ENCODE results near the gene KRTAP10-3. TPM values are rescaled to one million over a fixed set of nuclear protein-coding genes. Genes with fewer than 3 reads are reported as not detected.

The KRTAP10-3 gene
- total RNA-seq, 1 experiment from 2014 or later: not detected

DNA sequence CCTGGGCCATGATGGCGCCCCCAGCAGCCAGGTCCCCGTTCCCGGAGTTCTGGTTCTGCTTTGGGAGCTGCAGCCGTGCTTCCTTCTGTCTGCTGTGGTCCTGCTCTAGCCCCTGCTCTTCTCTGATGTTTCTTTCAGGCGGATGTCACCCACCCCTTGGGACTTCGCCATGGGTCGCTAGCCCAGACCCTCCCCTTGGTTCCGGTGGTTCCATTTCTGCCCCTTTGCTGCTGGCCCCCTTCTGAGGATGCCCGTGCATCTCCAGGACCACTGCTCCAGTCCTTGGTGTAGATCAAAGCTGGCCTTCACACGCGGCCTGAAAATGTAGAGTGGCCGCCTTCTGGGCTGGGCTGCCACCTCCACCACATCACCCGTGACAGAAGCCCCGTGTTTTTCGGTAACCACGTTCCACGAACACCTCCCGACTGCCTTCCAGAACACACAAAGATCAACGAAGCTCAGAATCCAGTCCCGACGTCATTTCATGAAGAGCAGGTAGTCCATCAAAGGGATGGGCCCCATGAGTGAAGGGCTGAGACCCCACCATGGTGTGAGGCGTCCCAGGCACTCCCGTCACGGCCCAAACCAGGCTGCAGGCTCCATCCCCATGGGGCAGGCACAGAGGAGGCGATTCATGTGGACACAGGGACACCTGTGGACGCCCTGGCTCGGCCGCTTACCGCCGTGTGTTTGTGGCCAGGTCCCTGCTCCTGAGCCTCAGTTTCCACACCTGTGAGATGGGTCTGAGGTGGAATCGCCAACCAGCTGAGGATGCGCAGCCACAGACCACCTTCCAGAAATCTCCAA is 43.0 kb downstream of the KRTAP10-3 start:
- Histone ChIP-seq H3K4me1 (ENCODE audit: insufficient read depth, low read length) (peaks cover 4% of the 10 kb centered on the region; the same call in 1 of the 2 replicates), H2AFZ (ENCODE audit: low read length) (no peak overlapping the region), H3K36me3 (ENCODE audit: low read depth, low read length) (no peaks in the 10 kb centered on the region), H3K79me2 (ENCODE audit: low read length) (no peaks in the 10 kb centered on the region), H3K4me3 (ENCODE audit: low read length) (no peak overlapping the region), H3K9me2 (replicated peaks; ENCODE audit: low read length) (no peaks in the 10 kb centered on the region), H3K9ac (ENCODE audit: low read length) (no peak overlapping the region), H3K27me3 (ENCODE audit: low read length) (no peaks in the 10 kb centered on the region), H3K27ac (ENCODE audit: low read length) (no peak overlapping the region), H3K9me3 (ENCODE audit: low read length) (no peaks in the 10 kb centered on the region), H3K4me2 (ENCODE audit: low read length) (no peak overlapping the region), H4K20me1 (ENCODE audit: low read length) (no peaks in the 10 kb centered on the region), H3F3A (ENCODE audit: low read length, unreplicated experiment) (no peaks in the 10 kb centered on the region)
- ATAC-seq: no peak
- ChIA-PET POLR2A (ENCODE audit: unreplicated experiment) (interaction anchor here (0.6 kb wide), 1 partner anchor 250 kb away, joined by 4 read pairs; no protein-coding TSS in a partner anchor), CTCF (no interaction called here)
- intact Hi-C loops (cut with micrococcal nuclease): no loop called here
- TF ChIP-seq EZH2 (IDR thresholded peaks at IDR 0.05; ENCODE audit: low read length, unreplicated experiment): no peak
- TF ChIP-seq, protein P1, sequence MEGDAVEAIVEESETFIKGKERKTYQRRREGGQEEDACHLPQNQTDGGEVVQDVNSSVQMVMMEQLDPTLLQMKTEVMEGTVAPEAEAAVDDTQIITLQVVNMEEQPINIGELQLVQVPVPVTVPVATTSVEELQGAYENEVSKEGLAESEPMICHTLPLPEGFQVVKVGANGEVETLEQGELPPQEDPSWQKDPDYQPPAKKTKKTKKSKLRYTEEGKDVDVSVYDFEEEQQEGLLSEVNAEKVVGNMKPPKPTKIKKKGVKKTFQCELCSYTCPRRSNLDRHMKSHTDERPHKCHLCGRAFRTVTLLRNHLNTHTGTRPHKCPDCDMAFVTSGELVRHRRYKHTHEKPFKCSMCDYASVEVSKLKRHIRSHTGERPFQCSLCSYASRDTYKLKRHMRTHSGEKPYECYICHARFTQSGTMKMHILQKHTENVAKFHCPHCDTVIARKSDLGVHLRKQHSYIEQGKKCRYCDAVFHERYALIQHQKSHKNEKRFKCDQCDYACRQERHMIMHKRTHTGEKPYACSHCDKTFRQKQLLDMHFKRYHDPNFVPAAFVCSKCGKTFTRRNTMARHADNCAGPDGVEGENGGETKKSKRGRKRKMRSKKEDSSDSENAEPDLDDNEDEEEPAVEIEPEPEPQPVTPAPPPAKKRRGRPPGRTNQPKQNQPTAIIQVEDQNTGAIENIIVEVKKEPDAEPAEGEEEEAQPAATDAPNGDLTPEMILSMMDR (conservative IDR thresholded peaks at IDR 0.05; ENCODE audit: low read depth, low read length): no peak
- TF ChIP-seq EZH2phosphoT487 (IDR thresholded peaks at IDR 0.05; ENCODE audit: borderline replicate concordance, low read length): no peak
- DNase-seq: no peak
- no TSS peak for BruUV-seq (replicated peaks)

DNA sequence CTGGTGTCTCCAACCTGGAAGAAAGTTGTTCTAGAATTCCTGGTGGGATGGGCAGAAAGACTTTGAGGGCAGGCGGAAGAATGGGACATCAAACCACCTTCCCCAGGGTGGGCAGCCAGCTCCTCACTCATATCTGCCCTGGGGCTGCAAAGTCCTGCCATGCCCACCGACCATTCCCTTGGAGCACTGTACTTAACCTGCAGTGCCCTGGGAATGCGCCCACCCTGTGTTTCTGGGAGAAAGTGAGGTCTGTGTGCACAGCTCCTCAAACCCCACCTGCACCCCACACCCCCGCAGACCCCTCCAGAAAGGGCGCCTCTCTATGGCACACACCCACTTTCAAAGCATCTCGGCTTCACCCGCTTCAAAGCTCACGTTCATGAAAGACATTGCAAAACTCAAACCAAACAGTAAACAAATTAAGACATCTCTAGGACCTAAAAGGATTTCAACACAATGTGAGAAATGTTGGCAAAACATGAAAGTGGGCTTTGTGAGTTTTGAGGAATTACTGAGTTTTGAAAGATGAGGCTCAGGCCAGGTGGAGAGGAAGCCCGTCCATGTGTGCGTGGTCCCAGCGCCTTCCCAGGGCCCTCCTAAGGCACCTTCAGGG is 43.7 kb downstream of the KRTAP10-3 start:
- Histone ChIP-seq H3K9me2 (replicated peaks; ENCODE audit: low read length) (no peaks in the 10 kb centered on the region), H3K27ac (ENCODE audit: low read length) (no peak overlapping the region), H3K4me3 (ENCODE audit: low read length) (no peak overlapping the region), H3F3A (ENCODE audit: low read length, unreplicated experiment) (no peaks in the 10 kb centered on the region), H3K79me2 (ENCODE audit: low read length) (no peaks in the 10 kb centered on the region), H2AFZ (ENCODE audit: low read length) (no peak overlapping the region), H3K36me3 (ENCODE audit: low read depth, low read length) (no peaks in the 10 kb centered on the region), H4K20me1 (ENCODE audit: low read length) (no peaks in the 10 kb centered on the region), H3K27me3 (ENCODE audit: low read length) (no peaks in the 10 kb centered on the region), H3K9ac (ENCODE audit: low read length) (no peak overlapping the region), H3K9me3 (ENCODE audit: low read length) (no peaks in the 10 kb centered on the region), H3K4me2 (ENCODE audit: low read length) (no peak overlapping the region), H3K4me1 (ENCODE audit: insufficient read depth, low read length) (peaks cover 10% of the 10 kb centered on the region; the same call in 1 of the 2 replicates)
- intact Hi-C loops (cut with micrococcal nuclease): no loop called here
- no peak for TF ChIP-seq EZH2 (IDR thresholded peaks at IDR 0.05; ENCODE audit: low read length, unreplicated experiment)
- TF ChIP-seq, protein P1 (conservative IDR thresholded peaks at IDR 0.05; ENCODE audit: low read depth, low read length): no peak
- TF ChIP-seq EZH2phosphoT487 (IDR thresholded peaks at IDR 0.05; ENCODE audit: borderline replicate concordance, low read length): no peak
- no TSS peak for BruUV-seq (replicated peaks)
- ChIA-PET CTCF (no interaction called here), POLR2A (ENCODE audit: unreplicated experiment) (no interaction called here)
- no peak for ATAC-seq
- DNase-seq: no peak

DNA sequence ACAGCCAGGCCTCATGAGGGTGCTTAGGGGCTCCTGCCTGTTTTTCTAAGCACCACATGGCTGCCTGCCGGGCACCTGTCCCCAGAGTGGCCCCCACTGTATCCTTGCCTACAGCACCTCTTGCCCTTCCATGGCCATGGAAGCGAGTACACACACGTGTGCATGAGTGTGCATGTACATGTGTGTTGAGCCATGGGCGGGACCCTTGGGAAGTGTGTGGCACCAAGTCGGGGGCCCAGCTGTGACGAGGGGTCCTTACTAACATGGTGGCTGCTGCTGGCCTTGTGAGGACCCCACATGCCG is 44.4 kb downstream of the KRTAP10-3 start:
- TF ChIP-seq EZH2 (IDR thresholded peaks at IDR 0.05; ENCODE audit: low read length, unreplicated experiment): no peak
- TF ChIP-seq, protein P1 (conservative IDR thresholded peaks at IDR 0.05; ENCODE audit: low read depth, low read length): no peak
- no peak for TF ChIP-seq EZH2phosphoT487 (IDR thresholded peaks at IDR 0.05; ENCODE audit: borderline replicate concordance, low read length)
- no peak overlapping the region for H3K27ac ChIP-seq (ENCODE audit: low read length)
- H3K4me1 ChIP-seq (ENCODE audit: insufficient read depth, low read length): peaks cover 11% of the 10 kb centered on the region; the same call in 1 of the 2 replicates
- H3K9me3 ChIP-seq (ENCODE audit: low read length): no peaks in the 10 kb centered on the region
- ChIA-PET CTCF (no interaction called here), POLR2A (ENCODE audit: unreplicated experiment) (no interaction called here)
- intact Hi-C loops (cut with micrococcal nuclease): no loop called here
- no peak overlapping the region for H3K9ac ChIP-seq (ENCODE audit: low read length)
- DNase-seq (no peak), ATAC-seq (no peak)
- no peaks in the 10 kb centered on the region for H3K9me2 ChIP-seq (replicated peaks; ENCODE audit: low read length)
- no peaks in the 10 kb centered on the region for H3K36me3 ChIP-seq (ENCODE audit: low read depth, low read length)
- no TSS peak for BruUV-seq (replicated peaks)
- no peaks in the 10 kb centered on the region for H4K20me1 ChIP-seq (ENCODE audit: low read length)
- no peaks in the 10 kb centered on the region for H3K79me2 ChIP-seq (ENCODE audit: low read length)
- H3F3A ChIP-seq (ENCODE audit: low read length, unreplicated experiment): no peaks in the 10 kb centered on the region
- no peaks in the 10 kb centered on the region for H3K27me3 ChIP-seq (ENCODE audit: low read length)
- H3K4me2 ChIP-seq (ENCODE audit: low read length): no peak overlapping the region
- H2AFZ ChIP-seq (ENCODE audit: low read length): no peak overlapping the region
- no peak overlapping the region for H3K4me3 ChIP-seq (ENCODE audit: low read length)

Measured in PC-3 (cell line).